NCI-H2107 (cell line): ENCODE data around the gene AFTPH.

Experiments
- DNase-seq: peaks from one replicate; lab custom pipeline; 2025; lab: John Stamatoyannopoulos, UW

AFTPH gene

DNA sequence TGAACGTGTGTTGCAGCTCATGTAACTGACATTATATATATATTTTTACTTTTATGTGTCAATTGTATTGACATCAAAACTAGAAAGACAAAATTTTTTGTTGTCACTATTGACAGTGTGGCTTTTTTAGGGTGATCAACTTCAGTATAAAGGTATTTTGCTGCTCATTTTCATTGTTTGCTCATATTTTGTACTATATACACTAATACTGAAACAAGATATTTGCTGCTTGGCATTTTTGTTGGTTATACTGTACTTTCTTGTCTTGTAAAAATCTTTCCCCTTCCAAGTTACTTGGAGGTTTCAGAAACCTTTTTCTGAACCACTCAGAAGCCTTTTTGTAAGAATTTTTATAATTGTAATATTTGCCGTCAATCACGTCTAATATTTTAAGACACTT is 16.5 kb downstream of the AFTPH start:
- no peak for DNase-seq

DNA sequence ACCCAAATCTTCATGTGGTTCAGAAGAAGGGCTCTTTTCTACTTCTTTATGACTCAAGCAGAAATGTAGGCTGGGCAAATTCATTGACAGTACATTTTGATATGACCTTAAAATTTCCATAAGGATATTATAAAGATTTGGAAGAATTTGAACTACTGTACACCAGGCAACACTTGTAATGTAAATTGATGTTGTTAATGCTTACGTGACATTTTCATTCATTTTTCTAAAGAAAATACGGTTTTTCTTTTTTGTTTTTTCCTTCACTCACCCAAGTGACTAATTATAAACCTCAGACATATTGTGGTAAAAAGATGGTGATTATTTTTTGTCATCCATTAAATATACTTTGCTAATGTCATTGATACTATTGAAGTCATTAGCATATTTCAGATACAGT is 17.4 kb downstream of the AFTPH start:
- no peak for DNase-seq

DNA sequence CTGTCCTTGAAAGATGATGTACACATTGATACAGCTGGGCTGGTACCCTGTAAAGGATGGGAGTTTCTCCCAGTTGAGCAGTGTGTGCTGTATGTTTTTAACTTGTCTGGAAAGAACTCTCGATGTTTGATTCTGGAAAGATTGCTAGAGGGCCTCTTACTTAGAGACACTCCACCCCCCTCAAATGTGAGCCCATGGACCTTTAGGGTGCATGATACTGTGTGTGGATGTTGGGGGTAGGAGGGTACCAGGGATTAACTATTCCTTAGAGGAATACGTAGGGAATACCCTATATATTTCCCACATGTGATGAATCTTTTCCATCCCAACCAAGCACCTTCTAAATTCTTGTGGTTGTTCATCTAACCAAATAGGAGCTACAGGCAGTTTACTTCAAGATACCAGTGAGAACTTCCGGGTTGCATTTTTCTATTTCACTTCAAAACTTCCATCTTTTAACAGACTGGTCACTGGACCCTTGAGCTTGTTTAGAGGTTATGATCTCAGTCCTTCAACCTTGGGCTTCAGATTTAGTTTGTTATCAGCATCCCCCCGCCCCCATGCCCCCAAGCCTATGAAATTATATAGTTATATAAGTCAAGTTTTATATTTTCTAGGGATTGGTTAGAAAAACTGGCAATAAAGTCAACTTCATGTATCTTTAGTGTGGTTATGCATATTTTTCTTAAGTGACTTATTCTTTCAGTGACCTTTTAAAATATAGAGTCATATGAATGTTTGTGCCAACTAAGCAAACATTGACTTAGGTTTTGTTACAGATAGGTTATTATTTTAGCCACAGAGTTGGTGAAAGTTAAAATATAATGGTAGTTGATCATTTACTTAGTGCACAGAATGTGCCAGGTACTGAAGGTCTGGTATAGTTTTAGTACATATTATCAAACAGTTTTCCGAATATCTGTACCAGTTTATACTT is 18.2 kb downstream of the AFTPH start:
- no peak for DNase-seq

DNA sequence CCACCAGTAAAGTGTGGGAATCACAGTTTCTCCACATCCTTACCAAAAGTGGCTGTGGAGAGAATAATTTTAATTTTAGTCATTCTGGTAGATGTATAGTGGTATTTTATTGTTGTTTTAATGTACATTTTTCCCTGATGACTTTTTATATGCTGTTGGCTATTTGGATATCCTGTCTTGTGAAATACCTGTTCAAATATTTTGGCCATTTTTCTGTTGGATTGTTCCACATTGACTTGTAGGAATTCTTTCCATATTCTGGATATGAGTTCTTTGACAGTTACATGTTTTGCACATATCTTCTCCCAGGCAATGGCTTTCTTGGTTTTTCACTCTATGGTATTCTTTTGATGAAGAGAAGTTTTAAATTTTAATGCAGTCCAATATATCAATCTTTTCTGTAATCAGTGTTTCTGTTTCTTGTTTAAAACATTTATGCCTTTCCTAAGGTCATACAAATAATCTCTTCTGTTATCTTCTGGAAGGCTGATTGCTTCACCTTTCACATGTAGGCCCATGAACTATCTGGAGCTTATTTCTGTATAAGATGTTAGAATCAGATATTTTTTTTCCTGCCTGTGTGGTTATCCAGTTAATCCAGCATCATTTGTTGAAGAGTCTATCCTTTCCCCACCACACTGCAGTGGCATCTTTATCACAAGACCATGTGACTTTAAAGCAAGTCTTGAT is 19.0 kb downstream of the AFTPH start:
- no peak for DNase-seq

DNA sequence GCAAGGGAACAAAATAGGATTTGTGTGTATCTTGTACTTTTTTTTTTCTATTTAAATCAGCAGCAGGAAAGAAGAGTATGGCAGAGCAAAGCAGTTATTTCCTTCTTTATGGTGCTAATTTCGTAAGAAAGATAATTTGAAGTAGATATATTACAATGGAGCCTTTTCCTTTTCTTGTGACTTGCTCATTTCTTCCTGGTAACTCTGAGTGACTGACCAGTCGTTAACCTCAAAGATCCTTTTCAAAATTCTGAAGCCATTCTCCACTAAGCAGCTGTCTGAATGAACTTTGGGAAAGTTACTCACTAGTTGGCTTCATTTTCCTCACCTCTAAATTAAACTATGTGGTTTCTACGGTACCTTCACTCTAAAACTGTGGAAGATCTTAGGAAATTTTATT is 24.6 kb downstream of the AFTPH start:
- DNase-seq, result no peak

DNA sequence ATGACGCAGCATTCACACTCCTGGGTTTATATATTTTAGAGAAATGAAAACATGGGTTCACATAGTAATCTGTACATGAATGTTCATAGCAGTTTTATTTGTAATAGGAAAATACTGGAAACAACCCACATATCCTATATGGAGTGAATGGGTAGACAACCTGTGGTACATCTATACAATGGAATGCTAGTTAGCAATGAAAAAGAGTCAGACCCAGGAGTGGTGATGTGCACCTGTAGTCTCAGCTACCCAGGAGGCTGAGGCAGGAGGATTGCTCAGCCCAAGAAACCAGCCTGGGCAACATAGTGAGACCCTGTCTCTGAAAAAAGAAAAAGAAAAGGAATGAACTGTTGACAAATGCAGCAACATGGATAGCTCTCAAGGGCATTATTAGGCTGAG is 25.9 kb downstream of the AFTPH start:
- DNase-seq, result no peak

DNA sequence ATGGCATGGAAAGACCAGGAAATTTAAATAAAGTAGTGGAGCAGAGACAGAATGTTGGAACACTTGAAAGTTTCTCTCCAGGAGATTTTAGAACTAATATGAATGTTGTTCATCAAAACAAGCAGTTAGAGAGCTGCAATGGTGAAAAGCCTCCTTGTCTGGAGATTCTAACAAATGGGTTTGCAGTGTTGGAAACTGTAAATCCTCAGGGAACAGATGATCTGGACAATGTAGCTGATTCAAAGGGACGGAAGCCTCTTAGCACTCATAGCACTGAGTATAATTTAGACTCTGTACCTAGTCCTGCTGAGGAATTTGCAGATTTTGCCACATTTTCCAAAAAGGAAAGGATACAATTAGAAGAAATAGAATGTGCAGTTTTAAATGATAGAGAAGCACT is 27.7 kb downstream of the AFTPH start:
- no peak for DNase-seq

DNA sequence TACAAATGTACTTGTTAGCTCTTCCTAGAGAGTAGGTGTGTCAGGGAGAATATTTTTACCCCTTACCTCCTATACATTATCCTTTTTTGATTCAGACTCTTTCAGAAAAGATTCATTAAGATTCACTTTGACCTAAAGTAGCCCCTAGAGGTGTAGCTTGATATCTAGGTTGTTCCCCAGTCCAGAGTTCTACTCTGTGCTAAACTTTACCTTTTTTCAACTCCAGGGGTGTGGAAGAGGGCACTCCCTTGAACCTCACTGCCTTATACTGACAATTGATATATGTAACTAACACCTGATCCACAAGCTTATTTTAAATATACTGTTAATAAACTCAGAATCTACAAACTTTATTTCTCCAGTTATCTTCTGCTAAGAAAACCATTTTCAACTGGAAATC is 30.0 kb downstream of the AFTPH start:
- DNase-seq, result no peak

DNA sequence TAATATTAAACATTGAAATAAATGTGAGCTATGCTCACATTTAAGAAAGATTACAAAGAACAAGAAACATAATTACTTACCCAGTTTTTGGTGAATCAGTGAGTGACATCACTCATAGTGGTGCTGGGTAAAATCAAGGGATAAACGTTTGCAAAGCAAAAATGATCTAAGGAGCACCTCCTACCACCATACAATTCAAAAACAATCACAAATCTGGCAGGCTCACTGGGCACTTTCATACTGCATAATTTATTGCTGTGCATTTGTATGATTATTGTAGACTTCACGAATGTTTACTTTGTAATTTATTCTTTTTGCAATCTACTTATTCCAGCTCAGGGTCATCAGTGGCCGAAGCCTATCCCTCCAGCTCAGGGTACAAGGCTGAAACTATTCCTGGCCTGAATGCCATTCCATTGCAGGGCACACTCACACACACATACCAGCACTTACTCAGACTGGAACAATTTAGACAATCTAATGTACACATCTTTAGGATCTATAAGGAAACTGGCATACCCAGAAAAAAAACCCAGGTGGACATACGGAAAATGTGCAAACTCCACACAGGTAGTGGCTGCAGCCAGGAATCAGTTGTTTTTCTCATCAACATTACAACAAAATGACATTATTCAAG is 34.4 kb downstream of the AFTPH start:
- DNase-seq, result no peak

DNA sequence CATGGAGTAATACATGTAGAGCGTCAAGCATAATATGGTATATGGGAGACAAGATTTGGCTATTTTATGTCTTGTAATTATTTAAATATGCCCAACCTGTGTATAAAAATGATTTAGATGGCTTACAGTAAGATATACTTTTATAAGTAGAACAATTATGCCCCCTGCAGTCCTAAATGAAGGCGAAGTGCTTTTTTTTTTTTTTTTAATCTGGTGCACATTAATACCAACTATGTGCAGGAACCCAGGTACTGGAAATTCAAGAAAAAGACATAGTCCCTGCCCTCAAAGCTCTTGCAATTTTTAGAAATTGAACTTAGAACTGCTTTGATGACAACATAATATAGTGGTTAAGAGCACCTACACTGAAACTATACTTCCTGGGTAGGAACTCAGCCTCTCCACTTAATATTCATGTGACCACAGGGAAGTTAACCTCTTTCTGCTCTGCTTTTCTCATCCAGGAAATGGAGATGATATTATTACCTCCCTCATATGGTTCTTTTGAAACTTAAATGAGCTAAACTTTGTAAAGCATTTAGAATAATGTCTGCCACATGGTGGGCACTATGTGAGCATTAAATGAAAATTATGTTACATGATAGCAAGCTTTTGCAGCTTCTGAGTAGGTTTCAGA is 38.1 kb downstream of the AFTPH start:
- DNase-seq, result no peak

DNA sequence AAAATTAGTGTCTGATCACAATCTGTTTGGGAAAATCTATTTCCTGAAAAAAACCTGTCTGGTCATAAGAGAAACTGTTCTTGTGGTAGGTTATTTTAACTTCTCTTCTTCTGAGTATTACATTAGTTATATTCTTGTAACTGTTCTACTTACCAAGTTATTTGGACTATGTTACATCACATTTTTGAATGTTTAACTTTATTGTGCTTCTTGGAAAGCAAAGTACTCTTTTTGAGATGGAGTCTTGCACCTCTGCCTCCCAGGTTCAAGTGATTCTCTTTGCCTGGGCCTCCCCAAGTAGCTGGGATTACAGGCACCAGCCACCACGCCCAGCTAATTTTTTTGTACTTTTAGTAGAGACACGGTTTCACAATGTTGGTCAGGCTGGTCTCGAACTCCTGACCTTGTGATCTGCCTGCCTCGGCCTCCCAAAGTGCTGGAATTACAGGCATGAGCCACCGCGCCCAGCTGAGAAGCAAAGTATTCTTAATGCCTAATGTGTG is 39.4 kb downstream of the AFTPH start:
- no peak for DNase-seq

DNA sequence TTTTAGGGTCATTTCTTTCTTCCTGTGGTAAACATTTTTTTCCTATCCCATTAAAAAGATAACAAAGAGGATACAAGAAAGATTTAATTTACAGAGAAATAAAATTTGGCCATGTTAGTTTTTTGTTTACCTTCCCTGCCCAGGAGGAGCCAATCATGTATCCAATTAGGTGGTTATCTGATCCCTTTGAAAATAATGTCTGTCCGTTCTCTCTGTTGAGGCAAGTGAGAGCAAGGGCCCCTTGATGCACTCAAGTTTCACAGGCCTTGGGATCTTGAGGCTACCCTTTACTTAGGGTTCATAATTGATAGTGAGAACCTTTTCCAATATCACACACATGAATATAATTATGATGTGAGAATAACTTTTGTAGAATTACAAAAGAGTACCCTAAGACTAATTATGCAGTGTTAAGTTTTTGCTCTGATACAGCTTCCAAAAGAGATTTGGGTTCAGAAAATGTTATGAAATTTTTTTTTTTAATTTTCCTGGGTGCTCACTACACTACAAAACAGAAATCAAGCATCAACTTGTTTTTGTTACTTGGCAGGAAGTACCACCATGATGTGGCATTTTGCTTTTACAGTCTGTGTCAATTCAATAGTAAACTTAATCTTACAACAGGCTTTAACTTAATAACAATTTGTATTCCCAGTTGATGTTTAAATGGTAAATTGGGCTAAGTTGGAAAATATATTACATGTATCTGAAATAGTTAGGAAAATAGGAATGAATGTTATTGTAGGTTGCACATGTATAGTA is 42.0 kb downstream of the AFTPH start:
- DNase-seq, result no peak

DNA sequence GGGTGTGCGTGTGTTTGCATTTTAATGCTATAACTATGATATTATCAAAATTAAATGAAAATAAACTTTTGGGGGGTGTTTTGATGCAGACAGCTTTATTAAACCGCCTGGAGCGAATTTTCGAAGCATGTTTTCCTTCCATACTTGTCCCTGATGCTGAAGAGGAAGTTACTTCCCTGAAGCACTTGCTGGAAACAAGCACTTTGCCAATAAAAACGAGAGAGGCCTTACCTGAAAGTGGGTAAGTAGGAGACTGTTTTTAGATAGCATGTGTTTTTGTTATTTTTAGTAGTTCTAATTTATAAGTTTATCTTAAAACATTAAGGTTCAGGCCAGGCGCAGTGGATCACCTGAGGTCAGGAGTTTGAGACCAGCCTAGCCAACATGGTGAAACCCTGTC is 43.3 kb downstream of the AFTPH start:
- DNase-seq, result no peak

DNA sequence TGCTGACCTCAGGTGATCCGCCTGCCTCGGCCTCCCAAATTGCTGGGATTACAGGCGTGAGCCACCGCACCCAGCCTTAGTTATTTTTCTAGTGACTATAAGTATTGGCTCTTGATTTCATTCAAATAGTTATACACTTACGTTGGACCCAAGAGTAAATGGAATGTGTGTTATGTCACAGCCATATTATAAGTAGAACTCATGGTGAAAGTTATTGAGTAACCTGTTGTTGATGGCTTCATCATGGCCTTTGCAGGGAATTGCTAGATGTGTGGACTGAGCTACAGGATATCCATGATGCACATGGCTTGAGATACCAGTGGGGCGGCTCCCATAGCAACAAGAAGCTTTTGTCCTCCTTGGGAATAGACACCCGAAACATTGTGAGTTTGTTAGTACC is 44.7 kb downstream of the AFTPH start:
- no peak for DNase-seq

DNA sequence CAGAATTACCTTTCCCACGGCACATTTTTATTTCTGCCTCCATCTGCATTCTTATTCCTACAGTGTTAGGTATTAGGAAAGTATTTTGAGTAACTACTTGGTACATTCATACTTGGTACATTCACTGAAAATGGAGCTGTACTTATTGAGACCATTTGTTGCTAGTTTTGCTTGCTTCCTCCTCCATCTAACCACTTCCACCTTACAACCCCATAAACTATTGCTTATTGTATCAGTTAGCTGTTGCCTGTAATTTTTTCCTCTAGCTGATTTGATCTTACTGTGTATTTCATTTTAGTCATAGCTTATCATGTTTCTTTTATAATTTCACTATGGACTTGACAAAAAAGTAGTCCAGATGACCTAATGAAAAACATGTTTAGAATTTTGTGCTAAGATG is 50.7 kb downstream of the AFTPH start:
- no peak for DNase-seq

DNA sequence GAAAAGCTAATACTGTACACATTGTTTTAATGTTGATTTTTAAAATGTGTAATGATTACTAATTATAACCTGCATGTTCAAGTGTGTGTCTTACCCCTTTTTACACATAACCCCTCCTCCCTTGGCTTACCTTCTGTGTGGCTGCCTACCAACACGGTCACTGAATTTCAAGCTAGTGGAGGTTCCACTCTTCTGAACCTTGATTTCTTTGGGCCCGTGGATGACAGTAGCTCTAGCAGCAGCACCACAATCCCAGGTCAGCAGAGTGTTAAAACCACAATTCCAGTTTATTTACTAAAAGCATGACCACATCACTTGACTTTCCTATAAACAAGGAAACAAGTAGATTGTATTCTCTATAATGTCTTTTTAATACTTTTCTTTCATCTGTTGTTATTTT is 56.9 kb downstream of the AFTPH start:
- no peak for DNase-seq

DNA sequence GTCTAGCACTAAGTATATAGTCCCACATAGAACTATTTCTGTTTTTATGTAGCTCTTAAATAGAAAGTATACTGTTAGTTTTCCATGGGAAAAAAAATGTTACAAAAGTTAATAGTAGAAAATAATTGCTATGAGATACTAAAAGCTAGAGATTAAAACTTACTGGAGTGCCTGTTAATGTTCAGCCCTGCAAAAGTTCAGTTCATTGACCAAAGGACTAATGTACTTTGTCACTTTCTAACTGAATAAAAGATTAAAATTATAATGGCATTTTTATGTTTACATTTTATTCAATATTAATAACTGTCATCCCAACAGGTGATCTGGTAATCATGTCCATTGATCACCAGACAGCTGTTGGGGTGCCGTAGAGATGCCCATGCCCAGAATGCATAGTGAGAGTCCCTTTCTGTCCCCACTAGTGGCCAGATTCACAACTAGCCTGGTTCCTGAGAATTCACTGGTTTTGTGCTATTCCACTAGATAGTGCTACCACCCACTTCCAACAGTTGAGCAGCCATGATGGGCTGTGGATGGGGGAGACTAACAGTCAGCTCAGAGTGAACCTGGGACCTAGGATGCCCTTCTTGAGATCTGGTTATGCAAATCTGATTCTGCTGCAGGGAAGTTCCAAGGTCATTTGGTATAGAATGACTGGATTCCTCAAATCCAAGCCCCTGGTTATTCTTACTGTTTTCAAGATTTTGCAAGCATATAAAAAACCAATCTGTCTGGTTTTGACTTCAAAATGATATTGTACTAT is 57.8 kb downstream of the AFTPH start:
- DNase-seq, result no peak

DNA sequence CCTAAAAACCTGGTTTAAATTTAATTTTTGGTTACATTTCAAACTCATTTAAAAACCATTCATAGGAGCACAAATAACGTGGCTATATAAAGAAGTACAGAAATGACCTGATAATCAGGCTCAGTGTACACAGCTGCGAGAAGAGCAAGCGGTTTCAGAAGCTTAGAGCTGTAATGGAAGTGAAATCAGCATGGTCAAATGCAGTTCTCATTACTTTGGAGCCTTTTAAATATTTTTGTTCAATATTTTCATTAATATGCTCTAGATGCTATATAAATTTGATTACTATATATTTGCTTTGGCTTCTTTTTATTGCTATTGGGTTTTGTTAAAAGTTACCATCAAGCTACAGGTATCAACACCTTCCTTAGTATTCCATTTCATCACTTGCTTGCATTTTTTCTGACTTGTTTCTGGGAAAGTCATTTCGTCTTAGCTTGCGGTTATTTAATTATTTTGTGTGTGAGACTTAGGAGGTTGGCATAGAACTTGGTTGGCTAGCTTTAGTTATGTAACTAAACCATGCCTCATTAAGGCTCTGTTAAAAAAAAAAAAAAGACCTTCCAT is 58.7 kb downstream of the AFTPH start:
- DNase-seq, result no peak

DNA sequence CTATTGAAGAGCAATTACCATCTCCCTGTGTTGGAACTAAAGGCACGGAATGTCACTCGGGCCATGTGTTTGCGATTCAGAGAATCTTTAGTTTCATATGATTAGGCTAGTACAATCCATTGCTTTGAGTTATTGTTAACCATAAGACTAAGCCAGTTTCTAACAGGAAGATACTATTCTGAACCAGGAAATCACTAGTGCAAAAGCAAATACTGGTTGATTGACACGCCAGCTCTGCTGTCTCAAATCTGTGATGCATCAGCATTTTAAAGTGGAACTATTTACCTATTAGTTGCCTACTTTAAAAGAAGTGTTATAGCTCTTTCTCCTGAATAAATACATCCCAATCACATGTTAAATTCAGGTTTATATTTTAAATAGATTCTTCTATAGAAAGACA is 61.9 kb downstream of the AFTPH start:
- no peak for DNase-seq

DNA sequence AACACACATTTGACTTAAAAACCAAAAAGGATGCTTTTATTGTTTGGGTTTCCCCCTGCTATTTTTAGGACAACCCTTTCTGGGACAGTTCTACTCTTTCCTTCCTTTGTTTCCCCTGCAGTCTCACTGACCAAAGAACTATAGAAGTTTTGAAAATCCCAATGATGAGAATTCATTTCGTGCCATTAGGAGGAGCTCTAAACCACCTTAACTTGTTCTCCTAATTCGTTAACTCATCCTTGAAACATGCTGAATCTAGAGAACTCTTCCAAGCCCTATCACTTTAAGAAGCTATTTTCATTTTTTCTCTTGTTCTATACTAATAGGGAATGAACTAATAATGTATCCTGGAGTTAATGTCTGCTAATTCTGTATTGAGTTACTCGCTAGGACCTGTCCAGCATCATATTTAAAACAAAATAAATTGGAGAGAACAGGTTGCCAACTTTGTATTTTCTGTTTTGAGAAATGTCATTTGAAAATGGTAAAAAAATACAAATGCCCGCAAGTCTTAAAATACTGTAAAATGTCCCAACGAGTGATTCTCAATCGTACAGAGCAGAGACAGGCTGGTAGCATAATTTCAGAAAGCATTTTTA is 62.9 kb downstream of the AFTPH start:
- no peak for DNase-seq
